ENCODE measurements around the gene SEC61B.

GRCh38 chr9:99224445-99224844, 2.4 kb downstream of the SEC61B start:
- no peak for TF ChIP-seq ZNF512 (tag; IDR thresholded peaks at IDR 0.05)
- TF ChIP-seq CBX2 (IDR thresholded peaks at IDR 0.05; ENCODE audit: insufficient read depth, low read length, poor library complexity, severe bottlenecking): no peak
- no peak for TF ChIP-seq POLR2AphosphoS5 (IDR thresholded peaks at IDR 0.05; ENCODE audit: control insufficient read depth, insufficient read depth, low read depth, low read length)
- no peak for TF ChIP-seq JUN (IDR thresholded peaks at IDR 0.05; ENCODE audit: borderline replicate concordance, low read depth, low read length)
- no peak for TF ChIP-seq JUN (CRISPR knock-in tag; IDR thresholded peaks at IDR 0.05; ENCODE audit: borderline replicate concordance)
- TF ChIP-seq FOXP4 (CRISPR knock-in tag; IDR thresholded peaks at IDR 0.05; ENCODE audit: borderline replicate concordance): no peak
- no peak for TF ChIP-seq POLR2A (conservative IDR thresholded peaks at IDR 0.05)
- no peak for TF ChIP-seq RB1 (IDR thresholded peaks at IDR 0.05; ENCODE audit: low read depth)
- TF ChIP-seq EZH2 (IDR thresholded peaks at IDR 0.05; ENCODE audit: borderline replicate concordance, low read depth, low read length): no peak
- TF ChIP-seq MYC (IDR thresholded peaks at IDR 0.05; ENCODE audit: low read depth, low read length): no peak
- TF ChIP-seq MYC (CRISPR knock-in tag; IDR thresholded peaks at IDR 0.05; ENCODE audit: borderline replicate concordance, low read depth): no peak
- no peak for TF ChIP-seq CTCF (IDR thresholded peaks at IDR 0.05 in 2 of 3, conservative IDR thresholded peaks at IDR 0.05 in 1 of 3; ENCODE audit: insufficient read depth in 2 of 3, low read depth in 1 of 3, low read length in 3 of 3)
- no peak for TF ChIP-seq ZBTB26 (CRISPR knock-in tag; IDR thresholded peaks at IDR 0.05)
- TF ChIP-seq NFE2 (IDR thresholded peaks at IDR 0.05; ENCODE audit: low read depth): no peak
- TF ChIP-seq KHSRP (IDR thresholded peaks at IDR 0.05): no peak
